Breast epithelium (tissue), 4 donors: ENCODE data around the gene CDKN3. TPM values are rescaled to one million over a fixed set of nuclear protein-coding genes. Genes with fewer than 3 reads are reported as not detected.
"Not testable (repeated sequence)": the region's sequence is repeated elsewhere in the genome, so short reads cannot be mapped to it uniquely, and the experiment has no call there.

Experiments used
- DNase-seq, 2 donors: peaks; one replicate each; pipeline ENCODE4 v3.0.0-alpha.2; 2019; ENCODE audit warnings: low spot score in 2 of 2
- H3K27ac ChIP-seq, 2 donors: fragments of 200-600 bp; sonication (generic) in 1 of 2; one replicate each; pipeline ENCODE4 v1.5.1; 2016 to 2019; ENCODE audit warnings: mild to moderate bottlenecking in 1 of 2
- H3K27me3 ChIP-seq, 2 donors: fragments of 200-600 bp; sonication (generic) in 1 of 2; one replicate each; pipeline versions ENCODE4 v1.5.1 to v1.6.0; 2017 to 2019; ENCODE audit warnings: control low read depth in 1 of 2, mild to moderate bottlenecking in 1 of 2
- H3K36me3 ChIP-seq: fragments of 200-600 bp; one replicate; pipeline ENCODE4 v1.5.1; 2019
- H3K4me1 ChIP-seq, 2 donors: fragments of 200-600 bp; sonication (generic); one replicate each; pipeline ENCODE4 v1.5.1; 2016 to 2019; ENCODE audit warnings: control low read depth in 1 of 2
- H3K4me3 ChIP-seq, 3 donors: fragments of 200-600 bp; sonication (generic); 1 replicate in 2 of 3; 2 replicates in 1 of 3; pipeline ENCODE4 v1.5.1; 2016 to 2019; ENCODE audit warnings: mild to moderate bottlenecking in 3 of 3, moderate library complexity in 2 of 3
- H3K9me3 ChIP-seq, 2 donors: fragments of 200-600 bp; sonication (generic) in 1 of 2; one replicate each; pipeline ENCODE4 v1.5.1; 2016 to 2019; ENCODE audit warnings: control low read depth in 1 of 2
- CTCF ChIP-seq, 3 donors: fragments of 450-650 bp; IDR thresholded peaks; one replicate each; pipeline ENCODE4 v1.5.1; 2016 to 2017; ENCODE audit warnings: antibody characterized with exemption in 3 of 3, mild to moderate bottlenecking in 3 of 3, moderate library complexity in 3 of 3
- POLR2A ChIP-seq: fragments of 450-650 bp; IDR thresholded peaks from one replicate; pipeline ENCODE4 v1.6.1; 2016; ENCODE audit warnings: antibody characterized with exemption, mild to moderate bottlenecking, moderate library complexity
- POLR2AphosphoS5 ChIP-seq, 3 donors: sonication (generic); formaldehyde crosslinking; IDR thresholded peaks; one replicate each; pipeline ENCODE4 v1.6.1; 2017; ENCODE audit warnings: antibody characterized with exemption in 3 of 3
- intact Hi-C: fragments of 100-400 bp; cut with DNase I; formaldehyde crosslinking; loops from one replicate; pipeline ENCODE4 v1.15.1; 2023; ENCODE audit warnings: low total_unique reads
- total RNA-seq, 3 donors: library from RNA; depleted of rRNA; stranded (reverse); fragments of >200 nt; gene quantifications; one replicate each; pipeline ENCODE4 v1.1.0, GENCODE V29; 2016

CDKN3 gene
- total RNA-seq, 3 donors from 2014 or later = 2.0 to 4.3 (median 2.9) TPM

- H3K27me3 ChIP-seq = no peaks in the 10 kb centered on the region
- DNase-seq = no peak
- TF ChIP-seq POLR2AphosphoS5 (IDR thresholded peaks at IDR 0.05) (no peak), CTCF (IDR thresholded peaks at IDR 0.05) (no peak), POLR2A (no peak)
- intact Hi-C loops = no loop called here
- no peak overlapping the region for H3K27ac ChIP-seq
- H3K36me3 ChIP-seq = no peaks in the 10 kb centered on the region
- H3K9me3 ChIP-seq = no peaks in the 10 kb centered on the region
- H3K4me3 ChIP-seq = no peak overlapping the region
- H3K4me1 ChIP-seq = no peaks in the 10 kb centered on the region
Observed at GRCh38 chr14:54451961-54452360, 55.2 kb downstream of the CDKN3 start.

GRCh38 chr14:54453252-54453651 is 56.4 kb downstream of the CDKN3 start:
- DNase-seq = no peak
- Histone ChIP-seq H3K4me3 (no peak overlapping the region), H3K4me1 (no peaks in the 10 kb centered on the region), H3K9me3 (no peaks in the 10 kb centered on the region), H3K27ac (no peak overlapping the region), H3K27me3 (no peaks in the 10 kb centered on the region), H3K36me3 (no peaks in the 10 kb centered on the region)
- no peak for TF ChIP-seq POLR2A
- no peak for TF ChIP-seq POLR2AphosphoS5 (IDR thresholded peaks at IDR 0.05)
- TF ChIP-seq CTCF (IDR thresholded peaks at IDR 0.05) = no peak
- intact Hi-C loops = no loop called here

GRCh38 chr14:54453990-54454389 is 57.2 kb downstream of the CDKN3 start:
- DNase-seq, H3K27me3 ChIP-seq, H3K27ac ChIP-seq, H3K4me3 ChIP-seq, intact Hi-C loops, H3K36me3 ChIP-seq, H3K9me3 ChIP-seq, H3K4me1 ChIP-seq: not testable (repeated sequence)

GRCh38 chr14:54455363-54455762 is 58.6 kb downstream of the CDKN3 start:
- no peak for DNase-seq
- Histone ChIP-seq H3K27me3 (no peaks in the 10 kb centered on the region), H3K4me1 (no peaks in the 10 kb centered on the region), H3K27ac (no peak overlapping the region), H3K36me3 (no peaks in the 10 kb centered on the region), H3K9me3 (no peaks in the 10 kb centered on the region), H3K4me3 (no peak overlapping the region)
- intact Hi-C loops = no loop called here
- no peak for TF ChIP-seq POLR2AphosphoS5 (IDR thresholded peaks at IDR 0.05)

GRCh38 chr14:54456820-54457608 is 60.2 kb downstream of the CDKN3 start:
- H3K4me1 ChIP-seq, H3K4me3 ChIP-seq, intact Hi-C loops, H3K9me3 ChIP-seq, H3K27ac ChIP-seq, H3K27me3 ChIP-seq, DNase-seq, H3K36me3 ChIP-seq: not testable (repeated sequence)

- H3K9me3 ChIP-seq = no peaks in the 10 kb centered on the region
- H3K27me3 ChIP-seq = no peaks in the 10 kb centered on the region
- no peak for DNase-seq
- no peaks in the 10 kb centered on the region for H3K36me3 ChIP-seq
- H3K4me3 ChIP-seq = no peak overlapping the region
- intact Hi-C loops = no loop called here
- no peak overlapping the region for H3K27ac ChIP-seq
- no peaks in the 10 kb centered on the region for H3K4me1 ChIP-seq
- TF ChIP-seq CTCF (IDR thresholded peaks at IDR 0.05) = no peak
- TF ChIP-seq POLR2AphosphoS5 (IDR thresholded peaks at IDR 0.05) = no peak
- no peak for TF ChIP-seq POLR2A
Observed at GRCh38 chr14:54457609-54457996, 60.8 kb downstream of the CDKN3 start.

GRCh38 chr14:54458536-54458935 is 61.7 kb downstream of the CDKN3 start:
- H3K4me1 ChIP-seq, H3K36me3 ChIP-seq, intact Hi-C loops, H3K27me3 ChIP-seq, DNase-seq, H3K9me3 ChIP-seq, H3K27ac ChIP-seq, H3K4me3 ChIP-seq: not testable (repeated sequence)
